Prostate gland (tissue), 2 donors: ENCODE data around the gene CRADD.

ENCODE experiments used
- CTCF ChIP-seq, 4 experiments: fragments of 200-600 bp in 2 of 4; fragments of 450-650 bp in 2 of 4; sonication (generic) in 2 of 4; IDR thresholded peaks; 1 replicate in 3 of 4; 2 replicates in 1 of 4; pipeline ENCODE4 v1.5.1; 2016 to 2019; ENCODE audit warnings: antibody characterized with exemption in 4 of 4, mild to moderate bottlenecking in 2 of 4, moderate library complexity in 2 of 4
- POLR2A ChIP-seq: fragments of 450-650 bp; IDR thresholded peaks from one replicate; pipeline ENCODE4 v1.6.1; 2016; ENCODE audit warnings: antibody characterized with exemption, mild to moderate bottlenecking
- POLR2AphosphoS5 ChIP-seq: sonication (generic); formaldehyde crosslinking; IDR thresholded peaks from one replicate; pipeline ENCODE4 v1.6.1; 2017; ENCODE audit warnings: antibody characterized with exemption

GRCh38 chr12:93653712-93654111, 23.5 kb upstream of the CRADD start:
- TF ChIP-seq CTCF (IDR thresholded peaks at IDR 0.05) (no peak), POLR2AphosphoS5 (no peak), POLR2A (no peak)
